Activated T-cell treated with anti-CD3 and anti-CD28 coated beads for 1 hour (primary cell): ENCODE data around the gene S100PBP.

Experiments
- DNase-seq: peaks from one replicate; pipeline ENCODE4 v3.0.0-alpha.2; 2020; ENCODE audit warnings: low read depth

The S100PBP gene

DNA sequence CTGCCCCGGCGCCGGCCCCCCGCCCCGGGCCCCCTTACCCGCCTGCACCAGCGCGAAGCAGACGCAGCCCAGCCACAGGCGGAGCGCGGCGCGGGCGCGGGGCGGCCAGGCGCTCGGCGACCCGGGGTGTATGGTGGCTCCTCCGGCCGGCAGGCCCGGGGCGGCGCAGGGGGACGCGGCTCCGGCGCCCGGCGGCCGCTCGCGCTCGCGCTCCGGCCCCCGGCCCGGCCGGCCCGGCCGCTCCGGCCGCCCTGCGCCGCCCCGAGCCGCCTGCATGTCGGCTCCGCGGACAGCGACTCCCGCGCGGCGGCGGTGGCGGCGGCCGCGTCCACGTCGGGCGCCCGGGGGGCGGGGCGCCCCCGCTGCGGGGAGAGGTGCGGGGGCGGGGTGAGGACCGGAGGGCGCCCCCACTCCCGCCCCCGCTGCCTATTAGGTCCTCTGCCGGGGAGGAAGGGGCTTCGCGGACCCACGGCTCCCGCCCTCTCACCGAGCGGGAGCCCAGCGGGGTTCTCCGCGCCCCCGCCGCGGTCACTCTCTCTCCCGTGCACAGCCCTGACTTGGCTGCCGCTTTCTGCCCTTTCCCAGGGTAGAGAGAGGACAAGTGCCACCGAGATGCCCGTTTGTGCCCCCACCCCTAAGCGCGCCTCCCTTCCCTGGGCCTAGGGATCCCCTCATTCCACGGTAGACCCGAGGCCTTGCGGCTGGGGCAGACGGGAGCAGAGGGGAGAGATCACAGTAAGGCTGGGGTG, 53.3 kb downstream of the S100PBP start, which contains the start of gene FNDC5:
FNDC5 (minus strand) TSS at position 298 of the 749 bp plus-strand sequence.
- DNase-seq = no peak

DNA sequence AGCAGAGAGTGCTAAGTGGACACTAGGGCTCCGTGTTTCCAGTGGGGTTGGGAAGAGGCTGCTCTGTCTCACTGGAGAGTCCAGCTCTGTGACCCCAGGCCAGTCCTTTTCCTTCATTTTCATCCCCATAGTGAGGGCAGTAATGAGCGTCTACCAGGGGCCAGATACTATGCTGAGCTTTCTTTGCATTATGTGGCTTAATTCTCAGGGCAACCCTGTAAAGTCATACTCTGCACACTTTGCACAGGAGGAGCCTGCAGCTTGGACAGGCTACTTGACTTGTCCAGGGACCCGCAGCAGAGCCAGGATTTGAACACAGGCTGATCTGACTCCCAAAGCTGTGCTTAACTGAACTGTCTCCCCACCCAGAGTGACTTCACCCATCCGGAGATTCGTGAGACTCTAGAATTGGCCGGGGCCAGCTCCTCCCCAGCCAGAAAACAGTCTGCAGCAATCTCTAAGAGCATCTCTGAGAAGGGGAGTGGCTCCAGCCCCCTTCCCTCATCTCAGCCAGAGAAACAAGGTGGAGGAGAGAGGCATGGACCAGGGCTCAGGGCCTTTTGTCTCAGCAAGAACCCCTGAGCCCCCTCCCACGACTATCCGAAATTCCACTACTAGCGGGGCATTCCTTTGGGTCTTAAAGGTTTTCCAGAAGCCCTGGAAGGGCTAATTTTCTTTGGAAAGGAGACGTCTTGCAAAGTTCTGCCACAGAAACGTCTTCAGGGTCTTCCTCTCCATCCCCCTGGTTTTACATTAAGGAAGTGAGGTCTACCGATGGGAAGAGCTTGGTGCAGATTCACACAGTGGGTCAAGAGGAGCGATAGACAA, 54.1 kb downstream of the S100PBP start:
- DNase-seq = no peak

DNA sequence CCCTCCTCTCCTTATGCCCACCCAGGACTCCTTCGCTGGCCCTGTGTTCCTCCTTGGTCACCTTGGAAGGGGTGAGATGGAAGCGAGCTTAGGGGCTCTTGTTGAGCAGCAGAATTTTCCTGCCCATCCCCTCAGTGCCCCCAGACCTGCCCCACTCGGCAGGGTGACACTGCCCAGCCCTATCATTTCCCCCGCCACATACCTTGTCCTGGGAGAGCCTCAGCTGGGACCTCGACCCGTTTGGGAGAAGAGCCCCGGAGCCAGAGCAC, 54.7 kb downstream of the S100PBP start:
- no peak for DNase-seq

DNA sequence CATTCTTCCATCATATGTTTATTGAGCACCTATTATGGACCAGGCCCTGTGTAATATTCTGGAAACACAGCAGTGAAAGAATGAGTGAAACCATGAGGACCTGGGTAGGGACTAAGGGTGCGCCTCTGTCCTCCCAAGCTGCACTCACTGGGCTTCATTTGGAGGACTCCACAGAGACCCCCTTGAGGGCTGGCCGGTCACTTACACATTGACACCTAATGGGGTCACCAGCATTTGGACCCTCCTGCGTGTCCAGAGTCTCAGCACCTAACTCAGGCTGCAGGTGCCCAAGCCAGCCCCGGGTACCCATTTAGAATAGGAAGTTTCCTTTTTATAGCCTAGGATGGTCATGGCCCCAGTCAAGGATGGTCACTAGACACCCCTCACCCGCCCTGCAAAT, 56.0 kb downstream of the S100PBP start:
- no peak for DNase-seq

GRCh38 chr1:32874860-32875752, 57.7 kb downstream of the S100PBP start:
- no peak for DNase-seq

GRCh38 chr1:32876341-32877210, 59.1 kb downstream of the S100PBP start:
- DNase-seq = no peak

GRCh38 chr1:32877211-32878110, 60.0 kb downstream of the S100PBP start:
- no peak for DNase-seq

DNA sequence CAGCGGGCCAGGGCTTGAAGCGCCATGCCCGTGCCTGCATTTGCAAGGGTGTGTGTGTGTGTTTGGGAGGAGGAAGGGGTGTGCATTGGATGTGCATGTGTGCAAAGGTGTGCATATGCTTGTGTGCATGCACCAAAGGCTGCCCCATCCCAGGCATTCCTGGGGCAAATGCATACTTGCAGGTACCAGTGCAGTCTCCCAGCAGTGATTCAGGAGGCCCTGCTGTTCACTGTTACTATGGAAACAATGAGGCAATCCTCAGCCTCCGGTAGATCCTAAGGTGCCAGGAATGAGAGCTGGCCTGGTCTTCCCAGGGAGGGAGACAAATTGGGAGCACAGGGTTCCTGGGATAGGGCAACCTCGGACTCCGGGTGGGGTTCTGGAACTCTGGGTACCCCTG, 60.7 kb downstream of the S100PBP start:
- no peak for DNase-seq

- no peak for DNase-seq
These were observed 61.2 kb downstream of the S100PBP start for GRCh38 chr1:32878637-32879041.

DNA sequence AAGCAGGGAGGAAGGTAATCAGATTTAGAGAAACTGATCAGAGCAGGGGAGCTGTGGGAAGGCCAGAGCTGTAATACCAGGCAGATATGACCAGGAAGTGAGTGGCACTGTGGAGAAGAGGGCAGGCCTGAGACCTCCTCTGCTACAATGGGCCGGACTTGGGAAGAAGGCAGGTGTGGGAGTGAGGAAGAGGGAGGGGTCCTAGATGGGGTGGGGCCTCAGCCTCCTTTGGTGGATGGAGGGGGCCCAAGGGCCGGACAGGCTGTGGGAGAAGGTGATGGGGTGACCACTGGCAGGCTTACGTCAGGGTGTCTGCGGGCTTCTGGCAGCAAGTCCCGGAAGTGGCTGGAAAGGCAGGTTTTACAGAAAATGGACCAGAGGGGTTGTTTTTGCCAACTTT, 63.8 kb downstream of the S100PBP start:
- no peak for DNase-seq

GRCh38 chr1:32881871-32882850, 64.7 kb downstream of the S100PBP start:
- DNase-seq = no peak

GRCh38 chr1:32883338-32884031, 66.0 kb downstream of the S100PBP start:
- no peak for DNase-seq

GRCh38 chr1:32884032-32884372, 66.5 kb downstream of the S100PBP start:
- no peak for DNase-seq

DNA sequence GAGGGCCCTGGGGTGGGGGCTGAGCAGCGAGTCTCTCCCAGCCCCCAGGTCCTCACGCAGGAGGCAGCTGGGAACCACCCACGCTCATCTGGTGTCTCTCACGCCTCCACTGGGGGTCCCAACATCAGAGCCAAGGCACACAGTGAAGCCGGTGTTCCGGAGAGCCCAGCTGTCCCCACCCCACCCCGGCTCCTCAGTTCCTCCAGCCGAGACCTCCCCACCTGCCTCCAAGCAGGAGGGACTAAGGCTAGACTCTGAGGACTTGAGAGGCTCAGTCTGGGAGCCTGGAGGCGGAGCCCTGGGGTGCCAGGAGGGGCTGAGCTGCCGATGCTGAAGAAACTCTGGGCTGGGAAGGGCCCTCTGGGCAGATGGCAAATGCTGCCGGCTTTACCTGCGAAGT, 67.3 kb downstream of the S100PBP start:
- no peak for DNase-seq

- no peak for DNase-seq
These were observed 68.2 kb downstream of the S100PBP start for GRCh38 chr1:32885676-32886003.

DNA sequence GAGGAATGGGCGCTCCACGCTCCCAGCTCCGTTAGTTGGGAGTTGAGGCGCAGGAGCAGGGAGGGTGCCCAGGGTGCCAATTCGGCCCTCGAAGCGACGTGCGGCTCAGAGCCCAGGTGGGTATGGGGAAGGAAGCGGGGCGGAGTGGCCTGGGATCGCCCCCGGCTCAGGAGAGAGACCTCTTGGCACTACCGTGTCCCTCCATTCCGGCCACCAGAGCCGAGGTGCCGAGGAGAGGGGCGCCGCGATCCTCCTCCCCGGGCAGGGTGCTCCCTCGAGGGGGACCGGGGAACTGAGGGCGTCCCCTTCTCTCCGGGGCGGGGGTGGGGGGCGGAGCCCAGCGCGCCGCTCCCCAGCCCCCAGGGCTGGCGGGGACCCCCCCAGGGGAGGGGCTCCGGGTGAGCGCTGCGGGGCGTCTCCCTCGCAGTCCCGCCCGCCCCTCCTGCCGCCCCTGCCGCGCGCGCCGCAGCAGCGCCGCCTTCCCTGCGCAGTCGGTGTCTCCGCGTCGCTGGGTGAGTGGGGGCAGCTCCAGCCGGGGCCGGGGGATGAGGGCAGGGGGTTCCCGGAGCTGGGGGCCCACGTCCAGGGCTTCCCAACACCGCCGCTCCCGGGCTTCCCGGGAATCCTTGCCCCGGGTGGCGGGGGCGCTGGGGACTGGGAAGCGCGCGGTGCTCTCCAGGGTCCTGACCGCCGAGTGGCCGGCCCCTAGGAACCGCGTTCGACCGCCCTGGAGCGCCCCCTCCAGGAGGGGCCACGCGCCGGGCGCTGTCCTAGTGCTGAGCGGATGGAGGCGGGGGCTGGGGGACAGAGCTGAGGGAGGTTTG, 68.8 kb downstream of the S100PBP start, which contains the start of gene HPCA:
HPCA (plus strand) TSS at position 488 of the 824 bp plus-strand sequence. CDS start 2,408 bp downstream, outside the sequence.
- DNase-seq = no peak

- DNase-seq = no peak
These were observed 69.5 kb downstream of the S100PBP start for GRCh38 chr1:32886828-32887414.
